ENCODE results near the gene NAP1L4. TPM values are rescaled to one million over a fixed set of nuclear protein-coding genes. Genes with fewer than 3 reads are reported as not detected.

The NAP1L4 gene
- total RNA-seq, 1 donor, result 72.0 TPM

DNA sequence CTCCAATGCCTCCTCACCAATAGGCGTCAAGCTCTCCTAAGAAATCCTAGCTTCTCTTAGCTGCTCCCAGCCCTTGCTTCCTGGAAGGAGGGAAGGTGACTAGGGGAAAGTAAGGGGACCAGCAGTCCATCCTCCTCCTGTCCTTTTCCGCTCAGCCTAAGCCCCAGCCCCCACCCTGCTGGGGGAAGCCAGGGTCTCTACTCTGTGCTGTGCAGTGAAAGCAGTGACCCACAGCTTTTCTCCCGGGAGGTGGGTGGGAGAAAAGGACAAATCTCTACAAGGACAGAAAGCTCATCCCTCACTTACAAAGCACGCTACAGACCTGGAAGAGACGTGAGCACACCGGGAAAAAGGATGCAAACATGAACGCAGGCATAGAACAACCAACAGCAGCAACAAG is 32.0 kb downstream of the NAP1L4 start:
- peaks cover 82% of the 10 kb centered on the region for H3K36me3 ChIP-seq (ENCODE audit: insufficient read depth, low read length)
- H3K4me1 ChIP-seq (ENCODE audit: insufficient read depth, low read length), result no peaks in the 10 kb centered on the region
- H3K4me3 ChIP-seq (ENCODE audit: insufficient read depth, low read length), result no peak overlapping the region
- DNase-seq (ENCODE audit: insufficient read length, low spot score, missing footprints), result no peak
- peaks cover 63% of the 10 kb centered on the region for H3K79me2 ChIP-seq (ENCODE audit: insufficient read depth, low read length)
- H3K9me3 ChIP-seq (ENCODE audit: low read depth, low read length), result no peaks in the 10 kb centered on the region
- peaks cover 2% of the 10 kb centered on the region for H4K20me1 ChIP-seq (ENCODE audit: insufficient read depth, low read length)
- no peak overlapping the region for H2AFZ ChIP-seq (ENCODE audit: low read length)
- H3K27ac ChIP-seq (ENCODE audit: low read depth, low read length), result no peak overlapping the region
- TF ChIP-seq CTCF (IDR thresholded peaks at IDR 0.05; ENCODE audit: extremely low read depth, low read depth, low read length), result no peak
- H3K4me2 ChIP-seq (ENCODE audit: insufficient read depth, low read length), result no peak overlapping the region
- no peaks in the 10 kb centered on the region for H3K27me3 ChIP-seq (ENCODE audit: insufficient read depth, low read length)

GRCh38 chr11:2958251-2958650 is 33.9 kb downstream of the NAP1L4 start:
- no peak for TF ChIP-seq CTCF (IDR thresholded peaks at IDR 0.05; ENCODE audit: extremely low read depth, low read depth, low read length)
- Histone ChIP-seq H3K4me2 (ENCODE audit: insufficient read depth, low read length) (no peak overlapping the region), H2AFZ (ENCODE audit: low read length) (no peak overlapping the region), H3K4me1 (ENCODE audit: insufficient read depth, low read length) (no peaks in the 10 kb centered on the region), H3K36me3 (ENCODE audit: insufficient read depth, low read length) (peaks cover 83% of the 10 kb centered on the region), H4K20me1 (ENCODE audit: insufficient read depth, low read length) (no peaks in the 10 kb centered on the region), H3K27me3 (ENCODE audit: insufficient read depth, low read length) (no peaks in the 10 kb centered on the region), H3K27ac (ENCODE audit: low read depth, low read length) (no peak overlapping the region), H3K9me3 (ENCODE audit: low read depth, low read length) (no peaks in the 10 kb centered on the region), H3K4me3 (ENCODE audit: insufficient read depth, low read length) (no peak overlapping the region), H3K79me2 (ENCODE audit: insufficient read depth, low read length) (peaks cover 47% of the 10 kb centered on the region)
- DNase-seq (ENCODE audit: insufficient read length, low spot score, missing footprints), result no peak

- Histone ChIP-seq H3K36me3 (ENCODE audit: insufficient read depth, low read length) (peaks cover 92% of the 10 kb centered on the region), H3K9me3 (ENCODE audit: low read depth, low read length) (no peaks in the 10 kb centered on the region), H3K4me3 (ENCODE audit: insufficient read depth, low read length) (no peak overlapping the region), H2AFZ (ENCODE audit: low read length) (no peak overlapping the region), H3K4me1 (ENCODE audit: insufficient read depth, low read length) (peaks cover 18% of the 10 kb centered on the region), H4K20me1 (ENCODE audit: insufficient read depth, low read length) (no peaks in the 10 kb centered on the region), H3K4me2 (ENCODE audit: insufficient read depth, low read length) (no peak overlapping the region), H3K27me3 (ENCODE audit: insufficient read depth, low read length) (no peaks in the 10 kb centered on the region), H3K79me2 (ENCODE audit: insufficient read depth, low read length) (peaks cover 30% of the 10 kb centered on the region), H3K27ac (ENCODE audit: low read depth, low read length) (no peak overlapping the region)
- TF ChIP-seq CTCF (IDR thresholded peaks at IDR 0.05; ENCODE audit: extremely low read depth, low read depth, low read length), result no peak
- DNase-seq (ENCODE audit: insufficient read length, low spot score, missing footprints), result no peak
Measured at GRCh38 chr11:2955906-2956476, 36.1 kb downstream of the NAP1L4 start.

- Histone ChIP-seq H3K79me2 (ENCODE audit: insufficient read depth, low read length) (peaks cover 32% of the 10 kb centered on the region), H3K4me2 (ENCODE audit: insufficient read depth, low read length) (no peak overlapping the region), H3K4me1 (ENCODE audit: insufficient read depth, low read length) (peaks cover 23% of the 10 kb centered on the region), H3K27me3 (ENCODE audit: insufficient read depth, low read length) (no peaks in the 10 kb centered on the region), H3K4me3 (ENCODE audit: insufficient read depth, low read length) (no peak overlapping the region), H3K36me3 (ENCODE audit: insufficient read depth, low read length) (peaks cover 95% of the 10 kb centered on the region), H2AFZ (ENCODE audit: low read length) (no peak overlapping the region), H3K9me3 (ENCODE audit: low read depth, low read length) (no peaks in the 10 kb centered on the region), H3K27ac (ENCODE audit: low read depth, low read length) (no peak overlapping the region), H4K20me1 (ENCODE audit: insufficient read depth, low read length) (no peaks in the 10 kb centered on the region)
- TF ChIP-seq CTCF (IDR thresholded peaks at IDR 0.05; ENCODE audit: extremely low read depth, low read depth, low read length), result no peak
- DNase-seq (ENCODE audit: insufficient read length, low spot score, missing footprints), result no peak
Measured at GRCh38 chr11:2954263-2954662, 37.9 kb downstream of the NAP1L4 start.

Measured in osteoblast (primary cell).